Activated CD8-positive, alpha-beta memory T cell treated with anti-CD3 and anti-CD28 coated beads, Interleukin-2, amount 50 U/mL, for 24 hours (primary cell): ENCODE data around the gene CYSRT1.
A peak's percentile ranks its signal among the peaks of the same experiment; 100 is the strongest.

Source experiments
- DNase-seq: peaks from one replicate; pipeline ENCODE4 v3.0.0-alpha.2; 2020; ENCODE audit errors: extremely low read depth

CYSRT1 gene

GRCh38 chr9:137212520-137212919 lies 12.5 kb upstream of the CYSRT1 start:
- DNase-seq = no peak

- no peak for DNase-seq
Observed at GRCh38 chr9:137213160-137214060, 11.6 kb upstream of the CYSRT1 start.

GRCh38 chr9:137214620-137215019 lies 10.4 kb upstream of the CYSRT1 start:
- DNase-seq = no peak

- no peak for DNase-seq
Observed at GRCh38 chr9:137215196-137215986, 9.6 kb upstream of the CYSRT1 start.

GRCh38 chr9:137216188-137216965 lies 8.6 kb upstream of the CYSRT1 start:
- DNase-seq = no peak

- no peak for DNase-seq
Observed at GRCh38 chr9:137217276-137218211, 7.4 kb upstream of the CYSRT1 start.

- no peak for DNase-seq
Observed at GRCh38 chr9:137218212-137218753, 6.7 kb upstream of the CYSRT1 start.

GRCh38 chr9:137218754-137219271 lies 6.2 kb upstream of the CYSRT1 start:
- no peak for DNase-seq

- no peak for DNase-seq
Observed at GRCh38 chr9:137219757-137220316, 5.1 kb upstream of the CYSRT1 start.

- DNase-seq = no peak
Observed at GRCh38 chr9:137220317-137221094, 4.5 kb upstream of the CYSRT1 start.

- no peak for DNase-seq
Observed at GRCh38 chr9:137221095-137221505, 3.9 kb upstream of the CYSRT1 start.

- DNase-seq = no peak
Observed at GRCh38 chr9:137221506-137222111, 3.4 kb upstream of the CYSRT1 start.

GRCh38 chr9:137222190-137223077 lies 2.5 kb upstream of the CYSRT1 start, which contains the start of gene RNF208:
TSS of gene RNF208 (minus strand) at chr9:137222240. CDS start at chr9:137221212, 1,028 bp downstream.
- no peak for DNase-seq

- DNase-seq = peak; percentile 95
Observed at GRCh38 chr9:137223078-137223970, 1.6 kb upstream of the CYSRT1 start.

- no peak for DNase-seq
Observed at GRCh38 chr9:137225699-137226331, 841 bp downstream of the CYSRT1 start.
